ENCODE measurements around the gene ZNF197. TPM values are rescaled to one million over a fixed set of nuclear protein-coding genes. Genes with fewer than 3 reads are reported as not detected.

ZNF197 gene
- total and polyA plus RNA-seq, 7 donors = 4.4 to 30.8 (median 19.1) TPM

DNA sequence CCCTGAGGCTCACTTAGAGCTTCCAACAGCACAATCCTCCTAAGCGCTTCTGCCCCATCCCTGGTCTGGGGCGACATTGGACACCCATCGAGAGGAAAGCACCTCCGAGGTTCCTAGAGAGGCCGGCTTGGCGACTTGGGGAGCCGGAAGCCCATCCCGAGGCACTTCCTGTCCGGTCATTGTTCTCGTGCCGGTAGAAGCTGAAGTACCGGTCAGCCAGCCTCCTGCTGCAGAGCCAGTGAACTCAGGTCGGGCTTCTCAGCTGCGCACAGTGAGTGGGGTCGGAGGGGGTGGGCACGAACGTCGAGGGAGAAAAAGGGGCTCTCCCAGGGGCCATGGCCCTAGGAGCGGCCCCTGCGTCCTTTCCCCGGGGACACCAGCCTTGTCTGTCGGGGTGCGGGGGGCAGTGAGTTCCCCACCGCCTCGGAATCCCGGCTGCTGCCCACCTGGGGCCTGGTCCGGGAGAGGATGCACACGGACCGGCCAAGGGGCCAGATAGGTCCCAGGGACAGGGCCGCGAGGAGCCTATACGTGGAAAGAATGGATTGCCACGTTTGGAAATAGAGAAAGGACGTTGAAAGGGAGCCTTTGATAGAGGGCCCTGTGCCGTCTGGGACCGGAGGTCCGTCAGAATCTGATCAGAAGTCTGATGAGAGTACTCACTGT, 23.9 kb downstream of the ZNF197 start, which contains the start of gene ZNF35:
ZNF35 (plus strand) TSS at position 169 of the 666 bp plus-strand sequence. CDS start 2,336 bp downstream, outside the sequence.
- peak in 3 of 4 donors; percentile 42 to 57 (median 47) for TF ChIP-seq POLR2AphosphoS5 (IDR thresholded peaks at IDR 0.05)
- TF ChIP-seq, protein P1, sequence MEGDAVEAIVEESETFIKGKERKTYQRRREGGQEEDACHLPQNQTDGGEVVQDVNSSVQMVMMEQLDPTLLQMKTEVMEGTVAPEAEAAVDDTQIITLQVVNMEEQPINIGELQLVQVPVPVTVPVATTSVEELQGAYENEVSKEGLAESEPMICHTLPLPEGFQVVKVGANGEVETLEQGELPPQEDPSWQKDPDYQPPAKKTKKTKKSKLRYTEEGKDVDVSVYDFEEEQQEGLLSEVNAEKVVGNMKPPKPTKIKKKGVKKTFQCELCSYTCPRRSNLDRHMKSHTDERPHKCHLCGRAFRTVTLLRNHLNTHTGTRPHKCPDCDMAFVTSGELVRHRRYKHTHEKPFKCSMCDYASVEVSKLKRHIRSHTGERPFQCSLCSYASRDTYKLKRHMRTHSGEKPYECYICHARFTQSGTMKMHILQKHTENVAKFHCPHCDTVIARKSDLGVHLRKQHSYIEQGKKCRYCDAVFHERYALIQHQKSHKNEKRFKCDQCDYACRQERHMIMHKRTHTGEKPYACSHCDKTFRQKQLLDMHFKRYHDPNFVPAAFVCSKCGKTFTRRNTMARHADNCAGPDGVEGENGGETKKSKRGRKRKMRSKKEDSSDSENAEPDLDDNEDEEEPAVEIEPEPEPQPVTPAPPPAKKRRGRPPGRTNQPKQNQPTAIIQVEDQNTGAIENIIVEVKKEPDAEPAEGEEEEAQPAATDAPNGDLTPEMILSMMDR (IDR thresholded peaks at IDR 0.05) = no peak
- H3K36me3 ChIP-seq = peaks cover 0 to 34% (median 25%) of the 10 kb centered on the region in 4 donors
- intact Hi-C loops (cut with DNase I) = loop anchor here (1.0 kb wide), 1 partner anchor 22 kb away; no protein-coding TSS in a partner anchor

DNA sequence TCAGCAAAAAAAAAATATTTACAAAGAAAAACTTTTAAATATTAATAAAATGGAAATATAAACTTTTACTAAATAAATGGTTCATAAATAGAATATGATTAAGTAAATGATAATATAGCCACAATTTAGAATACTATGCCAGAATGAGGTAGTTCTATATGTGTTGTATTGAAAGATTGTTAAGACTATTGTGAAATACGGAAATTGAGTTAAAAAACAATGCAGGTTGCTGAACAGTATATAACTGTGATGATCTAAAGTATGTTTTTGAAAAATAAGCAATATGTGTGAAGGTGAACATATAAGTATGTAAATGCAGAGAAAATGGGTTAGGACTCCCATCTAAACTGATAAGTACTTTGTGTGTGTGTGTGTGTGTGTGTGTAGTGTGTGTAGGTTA, 24.9 kb downstream of the ZNF197 start:
- 92 to 97% methylated on average over 1 of the region's 1 CpG for WGBS, 2 donors
- no peak for TF ChIP-seq POLR2AphosphoS5 (IDR thresholded peaks at IDR 0.05)
- no peak for TF ChIP-seq EP300 (IDR thresholded peaks at IDR 0.05)
- no peak for TF ChIP-seq POLR2A (IDR thresholded peaks at IDR 0.05)
- TF ChIP-seq, protein P1 (IDR thresholded peaks at IDR 0.05) = no peak
- Histone ChIP-seq H3K27me3 (no peaks in the 10 kb centered on the region), H3K4me1 (peaks cover 0 to 15% (median 6%) of the 10 kb centered on the region in 4 donors), H3K9me3 (peaks cover 0 to 3% (median 0%) of the 10 kb centered on the region in 4 donors), H3K27ac (no peak overlapping the region), H3K36me3 (peaks cover 0 to 42% (median 33%) of the 10 kb centered on the region in 4 donors), H3K4me3 (no peak overlapping the region)
- intact Hi-C loops (cut with DNase I) = no loop called here
- no peak for DNase-seq

More for the DNA sequence above, 23.9 kb downstream of the ZNF197 start, which contains the start of gene ZNF35:
- H3K27me3 ChIP-seq = no peaks in the 10 kb centered on the region
- H3K27ac ChIP-seq = peak within 1 kb of the TSS; percentile 74 to 81 (median 76)
- peaks cover 0 to 3% (median 0%) of the 10 kb centered on the region in 4 donors for H3K9me3 ChIP-seq
- peak within 1 kb of the TSS; percentile 66 to 94 (median 82) for H3K4me3 ChIP-seq
- H3K4me1 ChIP-seq = peaks cover 0 to 15% (median 6%) of the 10 kb centered on the region in 4 donors
- DNase-seq = peak; percentile 85
- 1% methylated on average over 37 of the region's 37 CpGs for WGBS, 2 donors

DNA sequence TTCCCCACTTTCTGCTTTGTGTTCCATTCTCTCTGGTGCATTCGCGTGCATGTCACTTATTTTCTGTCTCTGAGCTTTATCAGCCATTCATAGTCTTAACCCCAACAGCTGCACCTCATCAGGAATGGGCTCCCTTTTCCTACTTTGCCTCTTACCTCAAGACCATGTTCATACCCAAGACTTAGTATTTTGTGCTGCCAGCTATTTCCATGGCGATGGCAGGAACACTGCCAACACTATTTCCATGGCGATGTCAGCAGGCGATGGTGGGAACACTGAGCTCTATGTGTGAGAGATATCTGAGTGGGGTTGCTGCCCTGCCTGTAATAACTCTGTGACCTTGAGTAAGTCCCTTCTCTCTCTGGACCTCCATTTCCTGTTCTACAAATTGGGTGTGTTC, 29.2 kb downstream of the ZNF197 start:
- WGBS, 2 donors = 97 to 99% methylated on average over 5 of the region's 5 CpGs
- Histone ChIP-seq H3K4me1 (peaks cover 0 to 11% (median 4%) of the 10 kb centered on the region in 4 donors), H3K27me3 (no peaks in the 10 kb centered on the region), H3K9me3 (peaks cover 0 to 15% (median 3%) of the 10 kb centered on the region in 4 donors), H3K27ac (no peak overlapping the region), H3K4me3 (no peak overlapping the region), H3K36me3 (peaks cover 13 to 76% (median 60%) of the 10 kb centered on the region in 4 donors)
- intact Hi-C loops (cut with DNase I) = no loop called here
- DNase-seq = no peak
- TF ChIP-seq POLR2A (IDR thresholded peaks at IDR 0.05) (no peak), POLR2AphosphoS5 (IDR thresholded peaks at IDR 0.05) (no peak)
- TF ChIP-seq, protein P1 (IDR thresholded peaks at IDR 0.05) = no peak

DNA sequence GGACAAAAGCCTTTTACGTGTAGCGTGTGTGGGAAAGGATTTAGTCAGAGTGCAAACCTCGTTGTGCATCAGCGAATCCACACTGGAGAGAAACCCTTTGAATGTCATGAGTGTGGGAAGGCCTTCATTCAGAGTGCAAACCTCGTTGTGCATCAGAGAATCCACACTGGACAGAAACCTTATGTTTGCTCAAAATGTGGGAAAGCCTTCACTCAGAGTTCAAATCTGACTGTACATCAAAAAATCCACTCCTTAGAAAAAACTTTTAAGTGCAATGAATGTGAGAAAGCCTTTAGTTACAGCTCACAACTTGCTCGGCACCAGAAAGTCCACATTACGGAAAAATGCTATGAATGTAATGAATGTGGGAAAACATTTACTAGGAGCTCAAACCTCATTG, 34.2 kb downstream of the ZNF197 start:
- intact Hi-C loops (cut with DNase I) = no loop called here
- DNase-seq = no peak
- no peak overlapping the region for H3K27ac ChIP-seq
- no peaks in the 10 kb centered on the region for H3K4me1 ChIP-seq
- H3K27me3 ChIP-seq = no peaks in the 10 kb centered on the region
- H3K9me3 ChIP-seq = peaks cover 6 to 25% (median 10%) of the 10 kb centered on the region in 4 donors
- no peak overlapping the region for H3K4me3 ChIP-seq
- H3K36me3 ChIP-seq = peaks cover 24 to 66% (median 47%) of the 10 kb centered on the region in 4 donors
- WGBS, 2 donors = 97% methylated on average over 7 of the region's 7 CpGs
- no peak for TF ChIP-seq POLR2A (IDR thresholded peaks at IDR 0.05)
- TF ChIP-seq, protein P1 (IDR thresholded peaks at IDR 0.05) = no peak
- no peak for TF ChIP-seq EP300 (IDR thresholded peaks at IDR 0.05)
- TF ChIP-seq POLR2AphosphoS5 (IDR thresholded peaks at IDR 0.05) = no peak

Measured in sigmoid colon (tissue), 7 donors.